ENCODE data around the gene IL1RAP.
"Not testable (repeated sequence)": the region's sequence is repeated elsewhere in the genome, so short reads cannot be mapped to it uniquely, and the experiment has no call there.

Gene IL1RAP

GRCh38 chr3:190513409-190514370, at the start of gene IL1RAP:
Gene IL1RAP, plus strand, starts transcription at chr3:190514085. Its CDS starts 50,205 bp downstream, at chr3:190564290.
- peak; percentile 95 for TF ChIP-seq CTCF (IDR thresholded peaks at IDR 0.05)
- Histone ChIP-seq H3K9me3 (no peaks in the 10 kb centered on the region), H3K36me3 (no peaks in the 10 kb centered on the region), H3K4me3 (ENCODE audit: low read depth in 1 of 2, low read length in 1 of 2) (peak within 1 kb of the TSS; percentile 87 to 95), H3K27ac (peak within 1 kb of the TSS; percentile 89), H3K27me3 (peaks cover 3% of the 10 kb centered on the region), H3K4me1 (ENCODE audit: control insufficient read depth in 1 of 2, insufficient read depth in 1 of 2, low read depth in 1 of 2, low read length in 1 of 2) (peaks cover 22 to 27% of the 10 kb centered on the region in 2 experiments)

- H3K36me3 ChIP-seq = no peaks in the 10 kb centered on the region
- no peaks in the 10 kb centered on the region for H3K4me1 ChIP-seq (ENCODE audit: control insufficient read depth in 1 of 2, insufficient read depth in 1 of 2, low read depth in 1 of 2, low read length in 1 of 2)
- no peak overlapping the region for H3K27ac ChIP-seq
- no peak for TF ChIP-seq CTCF (IDR thresholded peaks at IDR 0.05)
- no peak overlapping the region for H3K4me3 ChIP-seq (ENCODE audit: low read depth in 1 of 2, low read length in 1 of 2)
- H3K27me3 ChIP-seq = peaks cover 13% of the 10 kb centered on the region
- H3K9me3 ChIP-seq = no peaks in the 10 kb centered on the region
Measured at GRCh38 chr3:190467922-190468321, 46.0 kb upstream of the IL1RAP start.

- H3K4me3 ChIP-seq (ENCODE audit: low read depth in 1 of 2, low read length in 1 of 2); H3K36me3 ChIP-seq; H3K9me3 ChIP-seq; H3K4me1 ChIP-seq (ENCODE audit: control insufficient read depth in 1 of 2, insufficient read depth in 1 of 2, low read depth in 1 of 2, low read length in 1 of 2); H3K27me3 ChIP-seq; H3K27ac ChIP-seq: not testable (repeated sequence)
Measured at GRCh38 chr3:190473261-190473660, 40.6 kb upstream of the IL1RAP start.

- no peak overlapping the region for H3K4me3 ChIP-seq (ENCODE audit: low read depth in 1 of 2, low read length in 1 of 2)
- H3K27me3 ChIP-seq = peaks cover 21% of the 10 kb centered on the region
- no peak overlapping the region for H3K27ac ChIP-seq
- H3K4me1 ChIP-seq (ENCODE audit: control insufficient read depth in 1 of 2, insufficient read depth in 1 of 2, low read depth in 1 of 2, low read length in 1 of 2) = no peaks in the 10 kb centered on the region
- no peak for TF ChIP-seq CTCF (IDR thresholded peaks at IDR 0.05)
- no peaks in the 10 kb centered on the region for H3K9me3 ChIP-seq
- H3K36me3 ChIP-seq = no peaks in the 10 kb centered on the region
Measured at GRCh38 chr3:190481779-190482178, 32.1 kb upstream of the IL1RAP start.

- no peak overlapping the region for H3K27ac ChIP-seq
- TF ChIP-seq CTCF (IDR thresholded peaks at IDR 0.05) = no peak
- no peaks in the 10 kb centered on the region for H3K4me1 ChIP-seq (ENCODE audit: control insufficient read depth in 1 of 2, insufficient read depth in 1 of 2, low read depth in 1 of 2, low read length in 1 of 2)
- H3K9me3 ChIP-seq = no peaks in the 10 kb centered on the region
- H3K36me3 ChIP-seq = no peaks in the 10 kb centered on the region
- H3K27me3 ChIP-seq = peaks cover 56% of the 10 kb centered on the region
- H3K4me3 ChIP-seq (ENCODE audit: low read depth in 1 of 2, low read length in 1 of 2) = no peak overlapping the region
Measured at GRCh38 chr3:190485830-190486532, 27.9 kb upstream of the IL1RAP start.

GRCh38 chr3:190486533-190486864, 27.4 kb upstream of the IL1RAP start:
- H3K4me3 ChIP-seq (ENCODE audit: low read depth in 1 of 2, low read length in 1 of 2) = no peak overlapping the region
- H3K27me3 ChIP-seq = peaks cover 61% of the 10 kb centered on the region
- no peaks in the 10 kb centered on the region for H3K4me1 ChIP-seq (ENCODE audit: control insufficient read depth in 1 of 2, insufficient read depth in 1 of 2, low read depth in 1 of 2, low read length in 1 of 2)
- H3K27ac ChIP-seq = no peak overlapping the region
- no peaks in the 10 kb centered on the region for H3K9me3 ChIP-seq
- TF ChIP-seq CTCF (IDR thresholded peaks at IDR 0.05) = no peak
- H3K36me3 ChIP-seq = no peaks in the 10 kb centered on the region
